Thyroid gland (tissue), 4 donors: ENCODE results near the gene UBXN6.

Experiments used
- POLR2A ChIP-seq, 2 donors: fragments of 450-650 bp; IDR thresholded peaks; one replicate each; pipeline ENCODE4 v1.6.1; 2017; ENCODE audit warnings: antibody characterized with exemption in 2 of 2, mild to moderate bottlenecking in 2 of 2, moderate library complexity in 1 of 2
- TF ChIP-seq, protein P1 (sequence below), 6 experiments: fragments of 200-600 bp in 3 of 6; fragments of 450-650 bp in 3 of 6; sonication (generic) in 3 of 6; IDR thresholded peaks; one replicate each; pipeline ENCODE4 v1.5.1; 2016 to 2019; ENCODE audit warnings: antibody characterized with exemption in 6 of 6, mild to moderate bottlenecking in 2 of 6, inconsistent platforms in 1 of 6, moderate library complexity in 1 of 6

DNA sequence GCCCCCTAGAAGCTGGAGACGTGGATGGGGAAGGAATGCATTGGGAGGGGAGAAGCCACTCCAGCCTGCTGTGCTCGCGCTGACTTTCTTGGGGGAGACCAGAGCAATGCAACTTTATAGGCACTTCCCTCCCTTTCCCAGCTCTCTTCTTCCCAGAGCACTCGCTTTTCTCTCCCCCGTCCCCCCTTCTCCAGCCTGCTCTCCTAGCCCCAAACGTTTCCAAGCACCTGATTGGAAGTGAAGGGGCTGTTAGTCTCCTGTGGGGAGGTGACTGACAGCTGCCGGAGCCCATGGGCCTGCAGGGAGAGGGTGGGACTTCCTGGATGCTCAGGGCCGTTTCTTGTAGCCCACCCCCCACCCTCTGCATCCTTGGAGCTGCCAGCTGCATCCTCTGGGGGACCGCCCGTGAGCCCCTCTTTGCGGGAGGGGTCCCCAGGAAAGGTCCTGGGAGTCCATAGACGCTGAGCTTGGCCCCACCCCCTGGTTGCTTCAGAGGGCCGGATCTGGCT lies 17.0 kb upstream of the UBXN6 start:
- TF ChIP-seq, protein P1, sequence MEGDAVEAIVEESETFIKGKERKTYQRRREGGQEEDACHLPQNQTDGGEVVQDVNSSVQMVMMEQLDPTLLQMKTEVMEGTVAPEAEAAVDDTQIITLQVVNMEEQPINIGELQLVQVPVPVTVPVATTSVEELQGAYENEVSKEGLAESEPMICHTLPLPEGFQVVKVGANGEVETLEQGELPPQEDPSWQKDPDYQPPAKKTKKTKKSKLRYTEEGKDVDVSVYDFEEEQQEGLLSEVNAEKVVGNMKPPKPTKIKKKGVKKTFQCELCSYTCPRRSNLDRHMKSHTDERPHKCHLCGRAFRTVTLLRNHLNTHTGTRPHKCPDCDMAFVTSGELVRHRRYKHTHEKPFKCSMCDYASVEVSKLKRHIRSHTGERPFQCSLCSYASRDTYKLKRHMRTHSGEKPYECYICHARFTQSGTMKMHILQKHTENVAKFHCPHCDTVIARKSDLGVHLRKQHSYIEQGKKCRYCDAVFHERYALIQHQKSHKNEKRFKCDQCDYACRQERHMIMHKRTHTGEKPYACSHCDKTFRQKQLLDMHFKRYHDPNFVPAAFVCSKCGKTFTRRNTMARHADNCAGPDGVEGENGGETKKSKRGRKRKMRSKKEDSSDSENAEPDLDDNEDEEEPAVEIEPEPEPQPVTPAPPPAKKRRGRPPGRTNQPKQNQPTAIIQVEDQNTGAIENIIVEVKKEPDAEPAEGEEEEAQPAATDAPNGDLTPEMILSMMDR (IDR thresholded peaks at IDR 0.05): no peak
- no peak for TF ChIP-seq POLR2A (IDR thresholded peaks at IDR 0.05)
